ENCODE measurements around the gene MEGF9. TPM values are rescaled to one million over a fixed set of nuclear protein-coding genes. Genes with fewer than 3 reads are reported as not detected.
A peak's percentile ranks its signal among the peaks of the same experiment; 100 is the strongest.

Gene MEGF9
- total and polyA plus RNA-seq, 2 experiments from 2014 or later: 10.3 to 27.4 TPM

GRCh38 chr9:120648581-120649197 is 65.6 kb downstream of the MEGF9 start:
- no peak for TF ChIP-seq EZH2phosphoT487 (IDR thresholded peaks at IDR 0.05; ENCODE audit: low read depth, severe bottlenecking, unreplicated experiment)
- TF ChIP-seq EZH2 (IDR thresholded peaks at IDR 0.05; ENCODE audit: borderline replicate concordance): no peak
- no peak for TF ChIP-seq CTCF (IDR thresholded peaks at IDR 0.05; ENCODE audit: poor library complexity)
- Histone ChIP-seq H3K27ac (no peak overlapping the region), H3K9me2 (replicated peaks; ENCODE audit: insufficient read depth) (no peaks in the 10 kb centered on the region), H3K36me3 (replicated peaks; ENCODE audit: insufficient read depth, low read depth) (no peaks in the 10 kb centered on the region), H2AFZ (no peak overlapping the region), H3K27me3 (no peaks in the 10 kb centered on the region), H3K4me1 (ENCODE audit: insufficient read depth) (no peaks in the 10 kb centered on the region), H4K20me1 (ENCODE audit: insufficient read depth, poor library complexity, severe bottlenecking) (no peaks in the 10 kb centered on the region), H3K9me3 (ENCODE audit: low read depth) (no peaks in the 10 kb centered on the region), H3K4me2 (no peak overlapping the region), H3K79me2 (peaks cover 12% of the 10 kb centered on the region), H3K4me3 (no peak overlapping the region)
- 87% methylated on average over 3 of the region's 3 CpGs for WGBS (ENCODE audit: low lambda C conversion rate, missing lambda C conversion rate)
- no peak for DNase-seq (ENCODE audit: low spot score)

DNA sequence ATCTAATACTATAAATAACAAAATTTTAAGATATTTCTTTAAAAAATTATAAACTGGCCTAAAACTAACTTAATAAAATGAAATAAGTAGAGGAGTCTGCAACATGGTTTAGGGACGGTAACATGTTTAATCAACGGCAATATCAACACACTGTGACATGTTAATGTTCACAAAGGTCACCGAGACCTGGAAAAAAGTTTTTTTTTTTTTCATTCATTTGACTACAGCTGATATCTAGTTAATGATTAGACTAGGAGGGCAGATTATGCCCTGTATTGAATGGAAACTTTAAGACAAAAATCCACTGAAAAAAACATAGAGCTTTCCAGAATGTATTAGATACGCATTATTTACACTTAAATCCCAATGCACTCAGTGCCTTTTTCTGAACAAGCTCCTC is 67.3 kb downstream of the MEGF9 start:
- peak; percentile 21 for DNase-seq (ENCODE audit: low spot score)
- Histone ChIP-seq H3K9me2 (replicated peaks; ENCODE audit: insufficient read depth) (no peaks in the 10 kb centered on the region), H3K27ac (no peak overlapping the region), H3K9me3 (ENCODE audit: low read depth) (no peaks in the 10 kb centered on the region), H3K36me3 (replicated peaks; ENCODE audit: insufficient read depth, low read depth) (no peaks in the 10 kb centered on the region), H4K20me1 (ENCODE audit: insufficient read depth, poor library complexity, severe bottlenecking) (no peaks in the 10 kb centered on the region), H3K27me3 (no peaks in the 10 kb centered on the region), H3K4me3 (no peak overlapping the region), H3K4me1 (ENCODE audit: insufficient read depth) (no peaks in the 10 kb centered on the region), H3K4me2 (peak overlapping the region; percentile 57), H3K79me2 (peaks cover 12% of the 10 kb centered on the region), H2AFZ (no peak overlapping the region)
- TF ChIP-seq EZH2phosphoT487 (IDR thresholded peaks at IDR 0.05; ENCODE audit: low read depth, severe bottlenecking, unreplicated experiment) (no peak), CTCF (IDR thresholded peaks at IDR 0.05; ENCODE audit: poor library complexity) (no peak), EZH2 (IDR thresholded peaks at IDR 0.05; ENCODE audit: borderline replicate concordance) (no peak)
- WGBS (ENCODE audit: low lambda C conversion rate, missing lambda C conversion rate): 50% methylated on average over 4 of the region's 4 CpGs

DNA sequence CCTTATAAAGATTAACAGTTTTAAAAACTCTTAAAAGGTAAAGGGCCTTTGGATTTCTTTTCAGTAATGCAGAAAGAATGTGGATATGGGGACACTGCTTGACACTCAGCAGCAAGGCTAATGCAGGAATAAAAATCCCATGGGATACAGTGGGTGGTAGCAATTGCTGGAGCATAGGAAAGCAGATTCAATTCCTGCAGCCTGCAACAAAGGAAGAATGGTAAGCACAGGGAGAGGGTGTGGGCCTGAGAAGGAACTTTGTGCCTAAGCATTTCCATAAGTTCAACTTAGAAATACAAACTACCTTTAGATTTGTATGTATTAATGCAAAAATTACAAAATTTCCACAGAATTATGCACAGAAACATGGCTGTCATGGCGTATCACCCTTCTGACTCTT is 68.5 kb downstream of the MEGF9 start:
- Histone ChIP-seq H3K27me3 (no peaks in the 10 kb centered on the region), H3K4me2 (no peak overlapping the region), H3K4me3 (no peak overlapping the region), H3K79me2 (peaks cover 12% of the 10 kb centered on the region), H3K36me3 (replicated peaks; ENCODE audit: insufficient read depth, low read depth) (no peaks in the 10 kb centered on the region), H2AFZ (no peak overlapping the region), H3K9me2 (replicated peaks; ENCODE audit: insufficient read depth) (no peaks in the 10 kb centered on the region), H4K20me1 (ENCODE audit: insufficient read depth, poor library complexity, severe bottlenecking) (no peaks in the 10 kb centered on the region), H3K27ac (no peak overlapping the region), H3K9me3 (ENCODE audit: low read depth) (no peaks in the 10 kb centered on the region), H3K4me1 (ENCODE audit: insufficient read depth) (no peaks in the 10 kb centered on the region)
- 94% methylated on average over 1 of the region's 1 CpG for WGBS (ENCODE audit: low lambda C conversion rate, missing lambda C conversion rate)
- no peak for DNase-seq (ENCODE audit: low spot score)
- no peak for TF ChIP-seq CTCF (IDR thresholded peaks at IDR 0.05; ENCODE audit: poor library complexity)
- TF ChIP-seq EZH2 (IDR thresholded peaks at IDR 0.05; ENCODE audit: borderline replicate concordance): no peak
- TF ChIP-seq EZH2phosphoT487 (IDR thresholded peaks at IDR 0.05; ENCODE audit: low read depth, severe bottlenecking, unreplicated experiment): no peak
